Urinary bladder (tissue), 4 donors: ENCODE results near the gene SMYD3. TPM values are rescaled to one million over a fixed set of nuclear protein-coding genes. Genes with fewer than 3 reads are reported as not detected.
A peak's percentile ranks its signal among the peaks of the same experiment; 100 is the strongest.

Source experiments
- DNase-seq: peaks from one replicate; pipeline ENCODE4 v3.0.0-alpha.2; 2015; ENCODE audit errors: extremely low spot score
- H3K27ac ChIP-seq: one replicate; pipeline ENCODE4 v1.5.1; 2013; ENCODE audit warnings: low read depth, mild to moderate bottlenecking, moderate library complexity
- H3K36me3 ChIP-seq: one replicate; pipeline ENCODE4 v1.6.1; 2013; ENCODE audit warnings: mild to moderate bottlenecking, moderate library complexity; ENCODE audit not compliant: insufficient read depth
- H3K4me1 ChIP-seq: one replicate; pipeline ENCODE4 v1.6.1; 2013; ENCODE audit warnings: mild to moderate bottlenecking, moderate library complexity; ENCODE audit not compliant: insufficient read depth
- H3K4me3 ChIP-seq: one replicate; pipeline ENCODE4 v1.5.1; 2013; ENCODE audit warnings: low read depth, low read length
- WGBS: extraction: QIAGEN DNeasy Blood & Tissue Kit; methylation state at CpG from one replicate; pipeline ENCODE4 v1.1.7; 2013; 5-methylcytosine and 5-hydroxymethylcytosine counted together
- polyA plus RNA-seq: library from polyadenylated mRNA; stranded (reverse); fragments of 200-250 nt; gene quantifications from one replicate; pipeline ENCODE4 v1.2.3, GENCODE V29; 2013
- total RNA-seq: library from RNA; depleted of rRNA; stranded (reverse); fragments of >200 nt; gene quantifications from one replicate; pipeline ENCODE4 v1.2.3, GENCODE V29; 2014
- donor health status: healthy with polysubstance abuse.
- donor health status: healthy.

SMYD3 gene
- total and polyA plus RNA-seq, 2 donors = 18.2 to 44.6 TPM

GRCh38 chr1:246165826-246166709 is 341.0 kb downstream of the SMYD3 start:
- whole genome bisulfite sequencing = 80% methylated on average over 7 of the region's 7 CpGs
- DNase-seq = peak; percentile 62

GRCh38 chr1:246164764-246165163 is 342.3 kb downstream of the SMYD3 start:
- no peak overlapping the region for H3K27ac ChIP-seq
- H3K36me3 ChIP-seq = no peaks in the 10 kb centered on the region
- no peaks in the 10 kb centered on the region for H3K4me1 ChIP-seq
- H3K4me3 ChIP-seq = no peak overlapping the region
- WGBS = 96% methylated on average over 9 of the region's 9 CpGs
- no peak for DNase-seq

More at GRCh38 chr1:246165826-246166709, 341.0 kb downstream of the SMYD3 start:
- Histone ChIP-seq H3K36me3 (no peaks in the 10 kb centered on the region), H3K27ac (no peak overlapping the region), H3K4me1 (no peaks in the 10 kb centered on the region), H3K4me3 (no peak overlapping the region)

- H3K4me3 ChIP-seq = no peak overlapping the region
- H3K27ac ChIP-seq = no peak overlapping the region
- 98% methylated on average over 1 of the region's 1 CpG for WGBS
- H3K36me3 ChIP-seq = no peaks in the 10 kb centered on the region
- no peaks in the 10 kb centered on the region for H3K4me1 ChIP-seq
- DNase-seq = no peak
Measured at GRCh38 chr1:246162560-246162959, 344.5 kb downstream of the SMYD3 start.

- no peaks in the 10 kb centered on the region for H3K36me3 ChIP-seq
- WGBS = 74% methylated on average over 1 of the region's 1 CpG
- no peak overlapping the region for H3K27ac ChIP-seq
- no peak overlapping the region for H3K4me3 ChIP-seq
- peaks cover 2% of the 10 kb centered on the region for H3K4me1 ChIP-seq
- DNase-seq = no peak
Measured at GRCh38 chr1:246161626-246162025, 345.5 kb downstream of the SMYD3 start.

- WGBS = 94% methylated on average over 10 of the region's 10 CpGs
- Histone ChIP-seq H3K27ac (no peak overlapping the region), H3K4me1 (peaks cover 2% of the 10 kb centered on the region), H3K4me3 (no peak overlapping the region), H3K36me3 (no peaks in the 10 kb centered on the region)
- no peak for DNase-seq
Measured at GRCh38 chr1:246160905-246161304, 346.2 kb downstream of the SMYD3 start.

- peaks cover 2% of the 10 kb centered on the region for H3K4me1 ChIP-seq
- H3K27ac ChIP-seq = no peak overlapping the region
- H3K36me3 ChIP-seq = no peaks in the 10 kb centered on the region
- no peak for DNase-seq
- 89% methylated on average over 4 of the region's 4 CpGs for WGBS
- no peak overlapping the region for H3K4me3 ChIP-seq
Measured at GRCh38 chr1:246160374-246160773, 346.7 kb downstream of the SMYD3 start.

GRCh38 chr1:246159279-246160227 is 347.5 kb downstream of the SMYD3 start:
- H3K36me3 ChIP-seq = no peaks in the 10 kb centered on the region
- WGBS = 91% methylated on average over 9 of the region's 9 CpGs
- peaks cover 2% of the 10 kb centered on the region for H3K4me1 ChIP-seq
- no peak overlapping the region for H3K4me3 ChIP-seq
- H3K27ac ChIP-seq = no peak overlapping the region
- no peak for DNase-seq

- H3K36me3 ChIP-seq = no peaks in the 10 kb centered on the region
- H3K4me3 ChIP-seq = no peak overlapping the region
- H3K27ac ChIP-seq = no peak overlapping the region
- DNase-seq = no peak
- WGBS = 85% methylated on average over 2 of the region's 2 CpGs
- peaks cover 2% of the 10 kb centered on the region for H3K4me1 ChIP-seq
Measured at GRCh38 chr1:246158131-246158530, 348.9 kb downstream of the SMYD3 start.

- Histone ChIP-seq H3K4me3 (no peak overlapping the region), H3K36me3 (no peaks in the 10 kb centered on the region), H3K27ac (no peak overlapping the region), H3K4me1 (peaks cover 2% of the 10 kb centered on the region)
- DNase-seq = no peak
- 78% methylated on average over 2 of the region's 2 CpGs for WGBS
Measured at GRCh38 chr1:246157516-246157915, 349.6 kb downstream of the SMYD3 start.

- H3K4me3 ChIP-seq = no peak overlapping the region
- no peak for DNase-seq
- no peaks in the 10 kb centered on the region for H3K36me3 ChIP-seq
- no peak overlapping the region for H3K27ac ChIP-seq
- WGBS = 96% methylated on average over 12 of the region's 12 CpGs
- H3K4me1 ChIP-seq = peaks cover 2% of the 10 kb centered on the region
Measured at GRCh38 chr1:246156847-246157246, 350.2 kb downstream of the SMYD3 start.

- no peak overlapping the region for H3K4me3 ChIP-seq
- no peak overlapping the region for H3K27ac ChIP-seq
- H3K36me3 ChIP-seq = no peaks in the 10 kb centered on the region
- peaks cover 2% of the 10 kb centered on the region for H3K4me1 ChIP-seq
- WGBS = 74% methylated on average over 4 of the region's 4 CpGs
- no peak for DNase-seq
Measured at GRCh38 chr1:246155923-246156322, 351.2 kb downstream of the SMYD3 start.

- DNase-seq = no peak
- Histone ChIP-seq H3K4me1 (peaks cover 2% of the 10 kb centered on the region), H3K36me3 (no peaks in the 10 kb centered on the region), H3K4me3 (no peak overlapping the region), H3K27ac (no peak overlapping the region)
- WGBS = 88% methylated on average over 3 of the region's 3 CpGs
Measured at GRCh38 chr1:246153796-246154212, 353.3 kb downstream of the SMYD3 start.

- no peak for DNase-seq
- Histone ChIP-seq H3K4me1 (peaks cover 2% of the 10 kb centered on the region), H3K27ac (no peak overlapping the region), H3K36me3 (no peaks in the 10 kb centered on the region), H3K4me3 (no peak overlapping the region)
- WGBS = 86% methylated on average over 3 of the region's 3 CpGs
Measured at GRCh38 chr1:246152986-246153431, 354.1 kb downstream of the SMYD3 start.
